ENCODE results near the gene P2RX4.

The P2RX4 gene

GRCh38 chr12:121283388-121283787 lies 73.5 kb downstream of the P2RX4 start:
- Histone ChIP-seq H3K9ac (ENCODE audit: low read length) (no peak overlapping the region), H3K36me3 (ENCODE audit: low read length) (no peaks in the 10 kb centered on the region), H3K79me2 (ENCODE audit: insufficient read depth, low read length) (peaks cover 12% of the 10 kb centered on the region; the same call in 1 of the 2 replicates), H4K20me1 (ENCODE audit: low read depth, low read length) (no peaks in the 10 kb centered on the region), H3F3A (ENCODE audit: insufficient read depth) (no peaks in the 10 kb centered on the region), H3K9me3 (ENCODE audit: insufficient read depth, low read length) (no peaks in the 10 kb centered on the region), H3K4me2 (ENCODE audit: low read depth, low read length, poor library complexity, severe bottlenecking) (no peak overlapping the region), H3K27ac (ENCODE audit: low read depth, low read length) (no peak overlapping the region), H3K9me2 (replicated peaks; ENCODE audit: insufficient read depth, low read length) (no peaks in the 10 kb centered on the region), H2AFZ (ENCODE audit: low read depth, low read length, severe bottlenecking) (no peak overlapping the region), H3K4me3 (ENCODE audit: insufficient read depth, low read length, poor library complexity, severe bottlenecking) (no peak overlapping the region), H3K27me3 (ENCODE audit: low read length) (no peaks in the 10 kb centered on the region)
- TF ChIP-seq EZH2phosphoT487 (conservative IDR thresholded peaks at IDR 0.05; ENCODE audit: low read length) = no peak
